GM19025 (cell line): ENCODE measurements around the gene ATP5ME.
"Not testable (repeated sequence)": the region's sequence is repeated elsewhere in the genome, so short reads cannot be mapped to it uniquely, and the experiment has no call there.

Experiments used
- ATAC-seq: cut with Tn5 transposase; IDR thresholded peaks from one replicate; pipeline ENCODE4 v1.9.1; 2021; ENCODE audit warnings: mild to moderate bottlenecking, low read depth, moderate library complexity; ENCODE audit not compliant: unreplicated experiment

ATP5ME gene

DNA sequence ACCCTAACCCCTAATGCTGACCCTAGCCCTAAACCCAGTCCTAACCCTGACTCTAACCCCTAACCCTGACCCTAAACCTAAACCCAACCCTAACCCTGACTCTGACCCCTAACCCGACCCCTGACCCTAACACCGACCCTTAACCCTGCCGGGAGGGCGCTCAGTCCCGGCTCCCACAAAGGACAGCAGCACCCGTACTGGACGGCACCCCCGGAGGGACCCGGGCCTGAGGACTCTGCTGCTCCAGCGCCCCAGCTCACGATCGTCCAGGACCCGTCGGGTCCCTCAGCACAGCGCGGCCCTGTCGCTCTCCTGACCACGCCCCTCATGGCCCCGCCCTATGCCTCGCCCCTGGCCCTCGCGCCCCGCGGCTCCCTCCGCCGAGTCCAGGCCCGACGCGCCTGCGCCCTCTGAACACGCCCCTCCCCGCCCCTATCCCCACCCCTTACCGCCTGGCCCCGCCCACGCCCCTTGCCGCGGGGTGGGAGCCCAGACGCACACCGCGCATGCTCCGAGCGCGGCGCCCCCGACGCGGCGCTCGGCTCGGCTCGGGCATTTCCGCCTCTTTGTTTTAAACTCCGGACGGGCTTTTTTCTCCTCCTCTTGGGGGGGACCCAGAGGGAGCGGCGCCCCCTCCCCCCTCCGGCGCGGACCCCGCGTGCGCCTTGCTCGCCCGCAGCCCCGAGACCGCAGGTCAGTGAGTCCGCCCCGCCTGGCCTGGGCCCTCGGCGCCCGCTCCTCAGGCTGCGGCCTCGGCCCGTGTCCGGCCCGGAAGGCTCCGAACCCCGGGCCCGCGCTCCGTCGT lies 31.4 kb upstream of the ATP5ME start, which contains the start of gene PCGF3:
TSS of gene PCGF3 (plus strand) at position 555 of the 805 bp plus-strand sequence. CDS start 27,849 bp downstream, outside the sequence.
- ATAC-seq: peak; percentile 94

DNA sequence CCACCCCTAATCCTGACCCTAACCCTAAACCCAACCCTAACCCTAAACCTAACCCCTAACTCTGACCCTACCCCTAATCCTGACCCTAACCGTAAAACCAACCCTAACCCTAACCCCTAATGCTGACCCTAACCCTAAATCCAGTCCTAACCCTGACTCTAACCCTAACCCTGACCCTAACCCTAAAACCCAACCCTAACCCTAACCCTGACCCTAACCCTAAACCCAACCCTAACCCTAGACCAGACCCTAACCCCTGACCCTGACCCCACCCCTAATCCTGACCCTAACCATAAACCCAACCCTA lies 30.8 kb upstream of the ATP5ME start:
- no peak for ATAC-seq

DNA sequence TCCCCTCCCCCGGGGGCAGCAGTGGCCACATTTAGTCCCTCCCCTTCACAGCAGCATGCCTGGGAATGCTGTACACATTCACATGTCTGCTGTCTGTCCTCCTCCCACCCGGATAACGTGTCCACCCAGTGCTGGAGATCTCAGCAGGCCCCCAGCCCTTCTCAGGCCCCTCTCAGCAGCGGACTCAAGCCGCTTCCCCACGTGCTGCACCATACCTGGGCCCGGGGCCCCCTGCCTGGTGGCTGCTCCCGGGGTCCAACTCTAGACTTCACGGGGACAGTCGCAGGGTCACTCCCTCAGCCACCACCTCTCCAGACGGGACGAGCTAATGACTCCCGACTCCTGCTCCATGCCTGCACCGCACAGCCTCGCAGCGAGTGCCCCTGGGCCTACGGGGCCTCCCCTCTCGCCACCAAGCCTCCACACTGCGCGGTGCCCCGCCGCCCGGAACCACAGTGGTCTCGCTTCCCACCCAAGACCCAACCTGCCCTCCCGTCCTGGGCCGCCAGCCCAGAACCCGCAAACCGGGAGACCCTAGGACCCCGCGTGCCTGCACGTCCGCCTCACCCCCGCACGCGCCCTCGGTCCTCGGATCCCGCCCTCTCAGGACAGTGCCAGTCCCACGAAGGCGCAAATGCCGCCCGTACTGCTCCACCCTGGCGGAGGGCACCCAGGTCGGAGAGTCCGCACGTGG lies 30.3 kb upstream of the ATP5ME start:
- ATAC-seq: no peak

DNA sequence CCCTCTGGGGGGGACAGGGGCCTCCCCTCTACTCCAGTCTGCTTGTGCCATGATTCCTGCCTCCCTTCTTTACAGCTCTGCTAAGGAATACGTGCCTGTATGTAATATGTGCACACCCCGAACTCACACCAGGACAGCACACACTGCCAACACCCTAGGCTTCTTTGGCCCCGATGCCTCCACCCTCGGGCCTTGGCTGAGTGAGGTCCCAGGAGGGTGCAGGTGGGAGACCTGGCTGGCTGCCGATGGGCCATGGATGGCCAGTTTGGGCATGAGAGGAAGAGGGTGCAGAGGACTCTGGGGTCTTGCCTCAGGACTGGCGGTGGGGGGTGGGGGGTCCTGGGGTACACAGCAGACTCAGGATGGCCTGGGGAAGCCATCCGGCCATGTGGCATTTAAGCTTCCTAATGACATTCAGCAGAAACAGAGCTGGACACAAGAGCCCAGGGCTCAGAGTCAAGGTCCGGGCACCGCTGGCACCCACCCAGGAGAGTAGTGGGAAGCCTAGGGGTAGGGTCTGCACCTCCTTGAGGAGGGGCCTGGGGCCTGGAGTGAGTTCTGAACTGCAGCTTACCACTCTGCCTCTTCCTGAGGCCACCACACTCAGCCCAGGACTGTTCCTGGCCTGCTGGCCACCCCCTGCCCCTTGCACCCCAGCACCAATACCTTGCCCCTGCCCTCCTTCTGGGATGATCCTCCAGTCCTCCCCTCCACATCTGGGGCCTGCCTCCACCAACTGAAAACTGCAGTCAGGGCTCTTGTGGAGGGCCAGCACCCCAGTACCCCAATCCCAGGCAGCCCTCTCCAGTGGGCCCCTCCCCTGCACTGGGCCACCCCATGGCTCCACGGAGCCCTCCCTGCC lies 29.5 kb upstream of the ATP5ME start:
- ATAC-seq: no peak

DNA sequence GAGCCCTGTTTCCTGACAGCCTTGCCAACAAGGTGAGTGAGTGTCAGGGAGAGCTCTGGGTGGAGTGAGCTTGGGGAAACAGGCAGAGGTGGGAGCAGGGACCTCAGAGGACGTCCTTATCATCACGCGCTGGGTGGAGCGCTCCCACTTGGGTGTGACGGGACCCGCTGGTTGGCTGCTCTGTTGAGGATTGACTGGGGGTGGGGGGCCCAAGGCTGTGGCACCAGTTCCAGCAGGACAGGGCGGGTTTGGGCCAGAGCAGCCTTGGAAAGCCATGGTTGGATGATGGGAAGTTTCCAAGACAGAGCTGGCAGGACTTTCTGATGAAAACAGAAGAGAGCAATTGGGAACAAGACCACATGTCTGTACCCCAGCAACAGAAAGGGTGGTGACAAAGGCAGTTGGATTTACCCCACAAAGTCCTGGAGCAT lies 28.6 kb upstream of the ATP5ME start:
- ATAC-seq: no peak

DNA sequence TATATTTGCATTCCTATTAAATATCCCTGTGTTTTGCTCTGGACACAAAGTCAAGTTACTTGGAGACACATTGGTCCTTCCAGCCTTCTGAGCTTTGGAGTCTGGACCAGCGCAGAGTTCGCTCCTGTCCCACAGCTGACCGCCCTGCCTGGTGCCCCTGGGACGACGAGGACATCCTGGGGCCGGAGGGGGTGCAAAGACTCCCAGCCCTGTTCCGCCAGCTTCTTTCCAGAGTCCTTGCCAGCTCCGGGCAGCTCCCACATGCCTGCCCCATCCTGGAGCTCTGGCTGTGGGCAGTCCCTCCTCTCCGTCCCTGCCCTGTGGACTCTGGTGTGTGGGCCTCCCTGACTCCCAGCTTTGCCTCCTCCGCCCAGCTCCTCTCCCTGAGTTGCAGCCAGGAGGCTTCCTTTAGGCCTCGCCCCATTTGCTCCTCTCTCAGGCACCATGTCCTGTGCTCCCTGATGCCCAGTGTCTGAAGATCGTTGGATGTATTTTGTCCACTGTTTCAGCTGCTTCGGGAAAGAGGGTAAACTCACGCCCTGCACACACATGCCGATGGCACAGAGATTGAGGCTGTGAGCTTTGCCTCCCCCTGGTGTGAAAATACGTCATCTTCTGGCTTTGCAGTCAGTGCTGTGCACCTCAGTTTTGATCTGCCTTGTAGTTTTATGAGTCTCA lies 26.6 kb upstream of the ATP5ME start:
- ATAC-seq: no peak

DNA sequence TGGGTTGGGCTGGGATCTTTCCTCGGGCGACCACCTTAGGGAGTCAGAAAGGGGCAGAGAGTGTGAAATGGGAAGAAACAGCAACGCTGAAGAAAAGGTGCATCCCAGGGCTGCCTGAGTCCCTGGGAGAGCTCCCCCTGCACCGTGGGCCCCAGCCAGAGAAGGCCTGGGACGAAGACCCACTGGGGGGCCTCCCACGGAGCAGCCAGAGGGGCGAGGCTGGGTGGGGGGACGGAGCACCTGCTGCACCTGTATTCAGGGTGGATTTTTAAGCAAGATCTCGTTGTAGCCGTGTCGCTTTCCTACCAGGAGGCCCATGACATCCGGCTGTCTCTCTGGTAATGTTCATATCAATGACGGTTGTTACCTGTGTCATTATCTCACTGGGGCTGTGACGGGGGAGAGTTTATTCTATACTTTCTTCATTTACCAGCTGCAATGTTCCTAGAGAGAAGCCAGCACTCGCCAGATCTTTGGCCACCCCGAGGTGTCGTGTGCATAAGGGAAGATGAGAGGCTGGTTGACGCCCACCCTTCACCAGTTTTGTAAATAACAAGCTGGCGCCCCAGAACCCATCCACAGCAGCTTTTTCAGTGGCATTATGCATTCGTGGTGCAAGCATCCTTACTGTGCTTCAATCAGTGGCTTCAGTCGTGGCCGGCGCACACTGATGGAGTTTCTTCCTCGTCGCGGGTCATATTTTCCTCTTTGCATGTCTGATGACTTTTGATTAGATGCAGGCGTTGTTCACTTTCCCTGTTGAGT lies 25.9 kb upstream of the ATP5ME start:
- no peak for ATAC-seq

DNA sequence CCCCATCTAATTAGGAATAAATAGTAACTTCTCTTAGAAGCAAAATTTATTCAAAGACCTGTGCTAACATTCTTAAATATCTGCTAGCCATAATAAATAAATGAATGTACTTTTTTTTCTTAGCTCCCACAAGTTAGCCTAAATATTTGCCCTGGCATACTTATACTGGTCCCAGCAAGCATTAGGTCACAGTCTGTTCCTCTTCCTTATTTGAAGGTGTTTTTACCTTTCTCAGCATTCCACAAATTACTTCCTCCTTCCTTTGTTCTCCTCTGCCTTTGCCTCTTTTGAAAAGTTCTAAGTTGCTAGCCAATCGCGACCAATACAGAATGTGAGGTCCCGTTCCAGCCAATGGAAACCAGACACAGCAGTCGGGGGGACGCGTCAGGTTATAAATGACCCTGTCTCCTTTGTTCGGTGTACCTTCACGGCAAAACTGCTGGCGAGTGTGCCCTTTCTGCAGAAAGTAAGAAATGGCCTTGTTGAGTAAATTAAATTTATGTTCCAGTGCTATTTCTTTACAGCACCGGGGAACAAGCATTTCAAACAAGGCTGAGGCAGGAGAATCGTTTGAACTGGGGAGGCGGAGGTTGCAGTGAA lies 20.4 kb upstream of the ATP5ME start:
- ATAC-seq: not testable (repeated sequence)

DNA sequence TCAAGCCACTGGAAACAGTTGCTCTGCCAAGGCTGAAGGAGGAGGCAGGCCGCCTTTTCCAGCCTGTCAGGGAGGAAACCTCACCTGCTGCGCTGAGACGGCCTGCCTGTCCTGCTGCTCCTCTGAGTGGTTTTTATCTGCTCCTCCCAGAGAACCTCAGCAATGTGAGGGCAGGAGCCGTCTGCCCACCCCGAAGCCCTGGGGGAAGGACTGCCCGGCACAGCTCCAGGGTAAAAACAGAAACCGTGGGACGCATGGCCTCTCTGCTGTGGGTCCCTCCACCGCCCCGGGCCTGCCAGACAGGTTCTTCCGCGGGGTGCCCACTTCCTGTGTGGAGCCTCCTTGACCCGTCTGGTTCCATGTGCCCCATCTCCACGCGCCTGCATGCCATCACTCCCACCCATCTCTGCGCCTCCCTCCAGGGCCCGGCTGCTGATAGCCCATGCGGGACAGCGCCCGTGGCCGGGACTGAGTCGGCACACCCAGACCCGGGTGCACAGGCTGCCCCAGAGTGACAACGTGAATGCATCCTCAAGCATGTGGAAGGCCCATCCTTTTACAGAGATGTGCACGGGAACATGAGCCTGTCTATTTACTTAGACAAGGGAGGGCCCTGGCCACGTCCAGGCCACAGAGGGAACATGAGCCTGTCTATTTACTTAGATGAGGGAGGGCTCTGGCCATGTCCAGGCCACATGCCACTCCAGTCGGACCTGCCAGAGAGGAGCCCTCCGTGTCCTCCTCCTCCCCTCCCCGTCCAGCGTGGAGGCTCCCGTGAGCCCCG lies 18.9 kb upstream of the ATP5ME start:
- no peak for ATAC-seq

DNA sequence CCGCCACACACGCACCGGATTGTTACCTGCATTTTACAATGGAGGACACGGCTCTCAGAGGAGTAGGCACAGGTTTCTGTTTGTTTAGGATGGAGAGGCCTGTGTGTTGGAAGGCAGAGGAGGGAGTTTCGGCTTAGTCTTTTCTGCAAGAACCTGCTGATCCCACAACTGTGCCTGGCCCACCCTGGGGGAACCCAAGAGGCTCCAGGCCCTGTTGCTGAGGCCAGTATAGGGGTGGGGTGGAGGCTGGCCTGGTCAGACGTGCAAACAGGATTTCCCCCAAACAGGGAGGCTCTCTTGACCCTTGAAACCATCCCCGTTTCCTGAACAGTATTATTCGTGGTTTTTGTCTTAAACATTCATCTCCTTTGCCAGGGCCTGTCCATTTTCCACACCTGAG lies 15.6 kb upstream of the ATP5ME start:
- ATAC-seq: no peak

DNA sequence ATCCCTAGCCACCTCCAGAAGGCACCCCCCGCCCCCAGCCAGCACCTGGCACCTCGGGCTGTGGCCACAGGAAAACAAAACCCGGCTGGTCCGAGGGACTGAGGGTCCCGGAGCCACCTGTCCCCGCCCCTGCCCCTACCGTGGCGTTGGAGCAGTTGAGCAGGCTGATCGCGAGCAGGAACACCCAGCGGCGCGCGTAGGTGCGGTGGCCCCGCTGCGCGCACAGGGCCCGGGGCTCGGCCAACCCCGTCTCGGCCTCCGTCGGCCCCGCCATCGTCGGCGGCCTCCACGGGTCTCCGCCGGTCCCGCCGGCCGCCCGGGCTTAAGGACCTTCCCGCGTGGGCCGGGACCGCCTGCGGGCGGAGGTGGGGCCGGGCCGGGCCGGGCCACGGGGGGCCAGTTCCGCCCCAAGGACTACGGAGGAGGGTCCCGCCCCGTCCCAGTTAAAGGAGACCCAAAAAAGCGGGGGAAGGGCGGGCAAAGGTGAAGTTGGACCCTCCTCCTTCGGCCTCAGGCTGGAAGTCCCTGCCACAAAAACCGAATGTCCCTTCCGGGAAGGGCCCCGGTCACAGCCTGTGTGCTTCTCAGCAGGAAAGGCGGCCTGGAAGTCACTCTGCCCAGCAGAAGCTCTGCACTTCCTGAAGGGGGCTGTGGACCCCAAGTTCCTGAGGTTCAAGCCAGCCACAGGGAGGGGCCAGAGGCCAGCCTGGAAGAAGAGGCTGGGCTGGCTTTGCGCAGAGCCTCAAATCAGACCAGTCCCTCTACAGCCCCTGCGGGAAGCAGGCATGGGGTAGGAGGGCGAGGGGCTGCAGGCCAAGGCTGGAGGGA lies 15.0 kb upstream of the ATP5ME start, which contains the start of gene SLC49A3:
TSS of gene SLC49A3 (minus strand) at position 298 of the 828 bp plus-strand sequence. CDS start at position 274, 24 bp downstream.
- no peak for ATAC-seq

DNA sequence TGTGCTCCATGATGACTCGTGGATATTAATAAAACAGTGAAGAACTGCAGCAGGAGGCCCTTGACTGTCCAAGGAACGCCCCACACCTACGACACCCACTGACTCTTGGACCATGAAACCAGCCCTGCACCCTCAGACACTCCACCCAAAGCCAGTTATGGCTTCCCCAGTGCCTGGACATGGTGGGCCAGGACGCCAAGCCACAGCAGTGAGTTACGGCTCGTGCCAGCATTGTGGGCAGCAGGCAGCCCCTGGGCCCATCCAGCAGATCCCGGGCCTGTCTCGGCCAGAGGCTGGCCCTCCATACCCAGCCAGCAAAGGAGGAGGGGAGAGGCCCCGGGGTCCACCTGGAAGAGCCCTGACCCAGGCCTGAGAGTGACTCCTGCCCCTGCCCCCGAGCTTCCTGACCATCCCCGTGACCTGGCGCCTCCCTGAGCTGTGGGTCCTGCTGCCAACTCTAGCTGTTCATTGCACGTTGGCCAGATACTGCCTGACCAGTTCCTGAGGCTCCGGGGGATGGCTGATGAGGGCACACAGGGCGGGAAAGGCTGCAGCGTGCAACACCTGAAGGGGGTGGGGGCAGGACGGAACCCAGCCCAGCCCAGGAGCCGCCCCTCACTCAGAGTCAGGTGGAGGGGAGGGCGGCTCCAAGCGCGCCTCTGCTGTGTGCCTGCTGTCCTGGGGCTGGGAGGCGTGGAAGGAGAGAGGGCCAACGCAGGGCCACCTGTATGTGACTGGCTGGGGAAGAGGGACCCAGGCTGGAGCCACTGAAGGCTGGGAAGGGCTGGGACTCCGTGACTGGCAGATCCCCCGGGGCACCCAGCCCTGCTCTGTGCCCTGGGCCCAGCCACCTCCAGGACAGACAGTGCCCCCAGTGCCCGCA lies 14.1 kb upstream of the ATP5ME start:
- no peak for ATAC-seq

DNA sequence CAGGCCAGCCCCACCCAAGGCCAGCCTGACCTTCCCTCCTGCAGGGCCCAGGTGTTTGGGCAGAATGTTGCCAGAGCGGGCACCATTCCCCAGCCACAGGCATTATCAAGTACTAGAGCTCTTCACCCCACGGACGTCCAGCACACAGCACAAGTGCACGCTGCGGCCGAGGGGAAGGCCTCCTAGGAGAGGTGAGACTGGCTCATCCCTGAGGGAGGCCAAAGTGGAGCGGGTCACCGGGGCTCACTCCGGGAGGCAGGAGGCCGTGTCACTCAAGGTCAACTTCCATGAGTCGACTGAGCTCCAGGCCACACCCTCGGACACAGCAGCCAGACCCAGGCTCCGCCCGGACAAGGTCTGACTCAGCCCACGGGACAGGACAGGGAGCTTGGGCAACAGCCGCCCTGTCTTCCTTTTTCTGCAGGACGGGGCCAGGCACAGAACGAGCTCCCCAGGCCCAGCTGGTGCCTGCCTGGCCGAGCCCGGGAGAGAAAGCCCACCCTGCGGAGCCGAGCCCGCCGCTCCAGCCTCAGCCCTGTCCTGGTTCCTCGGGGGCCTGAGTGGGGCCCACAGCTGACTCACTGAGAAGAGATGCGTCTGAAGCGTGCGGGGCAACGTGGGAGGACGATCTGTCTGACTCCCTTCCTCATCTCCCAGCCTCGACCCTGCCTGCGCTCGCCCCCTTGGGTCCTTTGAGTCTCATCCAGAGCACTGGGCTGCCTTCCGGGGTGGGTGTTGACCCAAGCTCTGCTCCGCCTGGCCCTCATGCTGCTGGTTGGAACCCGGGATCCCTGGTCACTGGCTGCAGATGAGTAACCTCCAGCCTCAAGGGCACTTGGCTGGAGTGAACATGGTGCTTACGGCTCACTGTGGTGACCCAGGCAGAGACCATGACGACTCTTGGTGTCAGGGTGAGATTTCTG lies 13.2 kb upstream of the ATP5ME start:
- ATAC-seq: no peak

DNA sequence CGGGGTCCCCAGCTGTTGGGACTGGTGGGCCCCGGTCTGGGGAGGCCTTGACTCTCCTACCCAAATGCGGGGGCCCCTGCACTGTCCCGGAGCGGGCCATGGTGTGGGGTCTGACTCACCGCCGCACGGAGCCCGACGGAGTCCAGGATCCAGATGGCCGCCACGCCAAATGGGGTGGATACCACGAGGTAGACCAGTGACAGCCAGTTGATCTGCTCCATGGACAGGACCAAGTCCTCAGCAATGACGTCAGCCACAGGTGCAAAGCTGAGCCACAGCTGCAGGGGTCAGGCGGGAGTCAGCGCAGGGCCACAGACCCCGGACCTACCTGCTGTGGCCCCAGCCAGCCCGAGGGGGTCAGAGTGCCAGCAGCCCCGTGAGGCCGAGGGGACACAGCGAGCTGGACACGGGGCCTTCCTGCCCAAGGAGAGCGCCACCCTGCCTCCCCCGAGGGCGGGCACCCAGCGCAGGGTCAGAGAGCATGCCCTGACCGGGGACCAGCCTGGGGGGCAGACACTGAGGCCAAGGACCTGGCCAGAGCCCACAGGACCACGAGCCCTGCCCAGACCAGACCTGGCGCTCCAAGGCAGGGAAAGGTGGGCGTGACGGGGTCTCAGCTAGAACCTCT lies 12.5 kb upstream of the ATP5ME start:
- no peak for ATAC-seq
